Upper lobe of left lung (tissue), 4 donors: ENCODE results near the gene NDNF.

Source experiments
- CTCF ChIP-seq, 6 experiments: fragments of 450-650 bp in 4 of 6; fragments of 200-600 bp in 2 of 6; sonication (generic) in 2 of 6; IDR thresholded peaks; one replicate each; pipeline ENCODE4 v1.5.1; 2016 to 2019; ENCODE audit warnings: antibody characterized with exemption in 6 of 6
- EP300 ChIP-seq, 4 donors: sonication (generic); formaldehyde crosslinking; IDR thresholded peaks; one replicate each; pipeline ENCODE4 v1.5.1; 2017; ENCODE audit warnings: antibody characterized with exemption in 4 of 4, control low read depth in 2 of 4
- POLR2A ChIP-seq, 4 donors: fragments of 450-650 bp; IDR thresholded peaks; one replicate each; pipeline ENCODE4 v1.5.1; 2016 to 2017; ENCODE audit warnings: antibody characterized with exemption in 4 of 4, mild to moderate bottlenecking in 2 of 4

GRCh38 chr4:121048165-121048564 is 24.2 kb downstream of the NDNF start:
- TF ChIP-seq CTCF (IDR thresholded peaks at IDR 0.05) = no peak
- TF ChIP-seq POLR2A (IDR thresholded peaks at IDR 0.05) = no peak
- no peak for TF ChIP-seq EP300 (IDR thresholded peaks at IDR 0.05)
